GM12891 (cell line): ENCODE measurements around the gene TBX1.

Experiments
- DNase-seq: peaks from one replicate; pipeline ENCODE4 v3.0.0; 2011; ENCODE audit warnings: low spot score; ENCODE audit not compliant: insufficient read length
- FAIRE-seq: peaks from 2 replicates; lab custom pipeline; 2011; peaks lifted over from hg19 to GRCh38; lab: Jason Lieb, UNC
- PAX5 ChIP-seq: IDR thresholded peaks from 2 replicates; pipeline ENCODE4 v1.6.1; 2011; ENCODE audit warnings: low read length, moderate library complexity, mild to moderate bottlenecking; ENCODE audit not compliant: insufficient read depth, severe bottlenecking
- POLR2A ChIP-seq: IDR thresholded peaks from 2 replicates; pipeline ENCODE4 v1.6.1; 2011; ENCODE audit warnings: low read depth, low read length, control low read depth
- POLR2AphosphoS5 ChIP-seq: IDR thresholded peaks from 2 replicates; pipeline ENCODE4 v1.6.1; 2011; ENCODE audit warnings: low read depth, low read length, control low read depth
- POU2F2 ChIP-seq: IDR thresholded peaks from 2 replicates; pipeline ENCODE4 v1.6.1; 2011; ENCODE audit warnings: low read depth, mild to moderate bottlenecking, control low read depth, low read length, moderate library complexity
- SPI1 ChIP-seq: IDR thresholded peaks from 2 replicates; pipeline ENCODE4 v1.6.1; 2011; ENCODE audit warnings: low read depth, low read length, control low read depth
- TAF1 ChIP-seq: IDR thresholded peaks from 2 replicates; pipeline ENCODE4 v1.6.1; 2011; ENCODE audit warnings: low read depth, low read length, control low read depth

TBX1 gene

DNA sequence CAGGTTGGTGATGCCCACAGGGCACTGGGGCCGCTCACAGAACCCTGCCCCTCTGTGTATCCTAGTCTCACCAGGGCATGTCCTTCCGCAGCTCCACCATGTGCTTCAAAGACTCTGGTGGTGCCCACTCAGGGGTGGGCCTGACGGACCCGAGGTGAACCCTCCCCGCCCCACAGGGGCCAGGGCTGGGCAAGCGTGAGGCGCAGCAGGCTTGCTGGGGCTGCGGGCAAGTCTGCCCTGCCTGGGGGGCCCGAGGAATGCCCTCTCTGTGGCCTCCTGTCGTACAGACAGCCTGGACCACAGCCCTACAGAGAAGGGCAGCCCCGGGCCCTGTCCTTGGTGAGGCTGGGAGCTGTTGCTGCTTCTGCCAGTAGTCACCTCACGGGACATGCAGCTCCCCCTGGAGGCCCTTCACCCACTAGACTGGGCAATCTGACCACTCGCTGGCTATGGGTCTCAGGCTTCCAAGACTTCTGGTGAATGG is 40.2 kb downstream of the TBX1 start:
- DNase-seq (no peak), FAIRE-seq (no peak)
- TF ChIP-seq POLR2AphosphoS5 (no peak), POU2F2 (no peak), POLR2A (no peak), SPI1 (no peak), PAX5 (no peak), TAF1 (no peak)

DNA sequence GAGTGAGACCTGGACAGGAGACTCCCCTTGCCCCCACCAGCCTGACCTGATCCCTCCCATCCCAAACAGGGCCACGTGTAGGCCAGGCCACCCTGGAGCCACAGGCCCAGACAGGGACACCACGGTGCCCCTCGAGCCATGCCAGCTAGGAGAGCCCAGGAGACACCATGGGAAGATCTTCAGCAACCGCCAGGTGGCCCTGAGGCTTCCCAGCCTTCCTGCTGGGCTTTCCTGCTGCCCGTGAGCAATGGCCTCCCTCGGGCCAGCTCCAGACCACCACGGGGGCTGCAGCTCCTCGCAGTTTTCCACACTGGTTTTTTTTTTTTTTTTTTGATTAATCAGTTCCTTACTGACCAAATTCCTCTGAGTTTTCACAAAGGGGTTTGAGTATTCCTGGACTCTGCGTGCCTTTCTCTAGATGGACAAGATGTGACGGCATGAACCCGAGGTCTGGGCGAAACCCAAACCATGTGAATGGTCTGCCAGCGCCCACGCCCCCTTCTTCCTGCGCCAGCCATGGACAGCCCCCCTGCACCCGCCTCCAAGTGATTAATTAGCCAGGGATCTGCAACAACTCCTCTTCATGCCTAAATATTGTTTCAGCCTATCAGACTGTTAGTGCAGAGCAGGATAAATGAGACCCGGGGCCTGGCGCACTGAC is 40.9 kb downstream of the TBX1 start:
- DNase-seq (no peak), FAIRE-seq (no peak)
- no peak for TF ChIP-seq POLR2A
- TF ChIP-seq PAX5: no peak
- no peak for TF ChIP-seq TAF1
- TF ChIP-seq POLR2AphosphoS5: no peak
- no peak for TF ChIP-seq SPI1
- TF ChIP-seq POU2F2: no peak

DNA sequence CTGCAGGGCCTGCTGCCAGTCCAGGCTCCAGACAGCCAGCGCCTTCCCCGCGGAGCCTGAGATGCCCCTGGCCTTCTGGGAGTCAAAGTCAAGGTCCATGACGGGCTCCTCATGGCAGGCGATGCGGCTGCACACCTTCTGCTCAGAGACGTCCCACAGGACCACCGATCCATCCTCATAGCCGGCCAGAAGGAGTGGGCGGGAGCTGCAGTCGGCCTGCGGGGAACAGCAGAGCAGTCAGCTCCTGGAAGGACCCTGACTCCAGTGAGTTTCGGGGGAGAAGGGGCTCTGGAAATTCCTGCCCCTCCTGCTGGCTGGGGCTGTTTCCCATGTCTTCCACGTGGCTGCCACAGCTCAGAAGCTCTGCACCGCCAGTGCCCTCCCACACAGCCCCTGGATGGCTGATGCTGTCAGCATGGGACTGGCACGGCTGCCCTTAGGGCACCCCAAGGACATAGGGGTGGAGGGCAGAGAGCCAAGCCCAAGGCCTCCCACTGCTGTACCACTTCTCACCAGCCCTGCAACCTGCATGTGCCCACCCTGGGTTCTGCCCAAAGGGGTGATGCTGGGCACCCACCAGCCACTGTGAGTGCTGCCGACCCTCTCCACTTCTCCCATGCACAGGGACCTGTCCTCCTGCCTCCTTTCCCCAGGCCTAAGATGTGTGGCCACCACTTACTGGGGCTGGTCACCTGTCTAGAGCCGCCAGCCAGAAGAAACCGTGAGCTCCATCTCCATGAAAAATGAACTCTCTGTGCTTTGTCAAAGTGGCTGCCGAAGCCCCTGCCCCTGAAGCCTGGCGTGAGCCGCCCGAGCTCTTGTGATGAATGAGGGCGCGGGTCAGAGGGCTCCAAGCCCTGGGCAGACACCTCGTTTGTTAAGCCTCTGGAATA is 41.7 kb downstream of the TBX1 start:
- no peak for DNase-seq
- FAIRE-seq: no peak

DNA sequence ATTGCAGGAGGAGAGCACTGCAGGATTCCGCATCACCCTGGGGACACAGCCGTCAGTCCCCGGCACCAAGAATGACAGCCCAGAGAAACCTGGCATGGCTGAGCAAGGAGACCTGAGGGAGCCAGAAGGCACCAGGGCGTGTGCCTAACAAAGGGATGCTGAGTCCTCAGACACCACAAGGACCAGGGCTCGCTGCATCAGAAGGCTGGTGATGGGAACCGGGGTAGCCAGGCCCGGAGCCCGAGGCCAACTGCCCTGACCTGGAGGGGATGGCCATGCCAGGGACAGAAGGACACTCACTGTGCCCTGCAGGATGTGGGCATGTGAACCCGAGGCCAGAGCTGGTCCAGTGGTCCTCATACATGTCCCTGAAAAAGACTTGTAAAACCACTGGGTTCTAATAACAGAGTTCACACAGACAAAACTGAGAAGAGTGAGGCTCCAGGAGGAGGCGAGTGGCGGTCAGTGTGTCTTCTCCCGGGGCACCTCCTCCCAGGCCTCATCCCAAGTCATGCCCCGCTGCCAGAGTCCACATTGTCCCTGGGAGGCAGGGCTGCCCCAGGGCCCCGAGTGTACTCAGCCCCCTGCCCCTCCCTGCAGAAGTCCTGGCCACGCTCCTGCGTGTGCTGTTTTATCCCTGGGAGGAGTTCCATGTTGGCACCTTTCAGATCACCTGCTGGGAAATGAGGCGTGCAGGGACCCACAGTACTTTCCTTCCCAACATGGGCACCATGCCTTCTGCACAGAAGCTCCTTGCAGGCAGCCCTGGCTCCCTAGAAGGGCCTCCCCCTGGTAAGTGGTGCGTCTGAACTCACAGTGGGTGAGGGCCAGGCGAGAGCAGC is 42.5 kb downstream of the TBX1 start:
- FAIRE-seq (no peak), DNase-seq (no peak)
- TF ChIP-seq PAX5: no peak
- TF ChIP-seq POU2F2: no peak
- TF ChIP-seq TAF1: no peak
- no peak for TF ChIP-seq POLR2A

More for the DNA sequence above, 41.7 kb downstream of the TBX1 start:
- TF ChIP-seq POLR2AphosphoS5 (no peak), TAF1 (no peak), PAX5 (no peak), POU2F2 (no peak), POLR2A (no peak), SPI1 (no peak)

DNA sequence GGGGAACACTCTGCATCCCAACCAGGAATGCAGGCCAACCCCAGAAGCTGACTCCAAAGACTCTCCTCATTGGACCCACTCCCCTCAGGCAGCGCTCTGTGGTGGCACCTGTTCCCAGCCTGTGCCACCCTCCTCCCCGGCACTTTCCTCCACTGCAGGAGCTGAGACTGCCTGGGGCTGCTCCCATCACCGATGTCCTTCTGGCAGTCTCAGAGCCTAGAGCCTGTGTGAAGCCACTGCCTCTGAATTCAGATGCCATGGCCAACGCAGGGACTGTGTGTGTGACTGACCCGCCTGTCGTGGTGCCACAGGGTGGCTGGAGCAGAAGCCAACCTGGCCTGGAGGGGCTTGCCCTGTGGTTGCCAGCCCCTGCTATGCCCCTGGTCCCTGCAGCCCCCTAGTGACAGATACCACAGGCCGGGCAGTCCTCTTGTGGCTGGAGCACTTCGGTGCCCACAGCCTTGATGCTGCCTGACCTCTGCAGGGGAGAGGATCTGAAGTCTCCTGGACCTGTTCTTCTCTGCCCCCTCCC is 43.2 kb downstream of the TBX1 start:
- TF ChIP-seq SPI1 (no peak), TAF1 (no peak), PAX5 (no peak), POU2F2 (no peak), POLR2AphosphoS5 (no peak), POLR2A (no peak)
- DNase-seq: no peak
- no peak for FAIRE-seq

DNA sequence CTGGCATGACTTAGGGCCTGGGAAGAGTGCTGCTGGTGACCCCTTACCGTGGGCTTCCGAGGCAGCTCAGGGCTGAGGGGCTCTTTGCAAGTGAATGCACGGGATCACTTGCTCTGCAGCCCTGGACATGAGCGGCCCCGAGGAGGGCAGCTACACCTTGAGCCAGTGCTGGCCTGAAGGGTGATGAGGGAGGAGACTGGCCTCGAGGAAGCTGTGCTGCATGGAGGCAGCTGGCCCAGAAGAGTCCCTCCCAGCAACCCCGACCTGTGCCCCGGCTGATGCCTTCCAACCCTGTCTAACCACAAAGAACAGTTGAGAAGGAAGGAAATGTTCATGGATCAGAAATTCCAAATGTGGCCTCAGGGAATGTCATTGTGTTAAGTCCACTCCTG is 45.2 kb downstream of the TBX1 start:
- FAIRE-seq: no peak
- TF ChIP-seq PAX5: no peak
- TF ChIP-seq POLR2AphosphoS5: no peak
- no peak for TF ChIP-seq POU2F2
- TF ChIP-seq TAF1: no peak
- TF ChIP-seq POLR2A: no peak
- no peak for TF ChIP-seq SPI1
- no peak for DNase-seq

DNA sequence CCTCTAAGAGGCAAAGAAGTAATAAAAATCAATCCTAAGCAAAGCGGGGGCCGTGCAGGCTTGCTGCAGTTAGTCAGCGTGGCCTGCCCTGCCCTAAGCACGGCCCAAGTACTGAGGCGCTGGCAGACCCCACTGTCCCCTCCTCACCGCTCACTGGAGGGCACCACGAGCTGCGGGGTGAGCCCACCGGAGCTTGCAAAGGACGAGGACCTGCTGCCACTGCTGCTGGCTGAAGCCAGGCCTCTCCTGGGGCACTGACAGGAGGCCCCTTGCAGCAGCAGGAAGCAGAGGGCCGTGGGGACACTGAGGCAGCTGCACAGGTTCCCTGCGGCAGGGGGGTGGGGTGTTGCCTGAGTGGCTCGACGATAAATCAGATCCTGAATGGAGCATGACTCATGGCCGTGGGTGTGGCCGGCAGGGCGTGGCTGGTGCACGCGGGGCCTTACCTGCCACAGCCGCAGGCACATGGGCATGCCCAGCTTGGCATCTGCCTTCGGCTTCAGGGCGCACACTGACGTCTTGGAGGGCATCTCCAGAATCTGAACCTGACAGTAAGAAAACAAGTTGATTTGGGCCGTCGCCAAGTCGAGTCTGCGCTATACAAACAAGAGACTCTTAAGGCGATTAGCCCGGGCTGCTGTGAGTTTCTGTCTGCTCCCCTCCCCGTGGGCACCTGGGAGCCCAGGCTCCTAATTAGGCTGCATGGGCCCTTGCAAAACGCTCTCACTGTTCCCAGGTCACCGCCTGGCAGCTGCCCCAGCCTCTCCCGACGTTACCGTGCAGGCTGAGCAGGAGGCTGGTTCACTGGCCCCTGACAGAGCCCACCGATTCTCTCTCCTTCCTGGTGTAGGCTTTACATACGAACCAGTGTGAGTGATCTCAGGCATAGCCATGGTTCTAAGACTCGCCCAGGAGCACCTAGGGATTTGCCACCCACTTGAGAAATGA is 45.9 kb downstream of the TBX1 start:
- TF ChIP-seq POLR2AphosphoS5 (no peak), TAF1 (no peak), SPI1 (no peak), PAX5 (no peak), POLR2A (no peak), POU2F2 (no peak)
- FAIRE-seq (no peak), DNase-seq (no peak)

DNA sequence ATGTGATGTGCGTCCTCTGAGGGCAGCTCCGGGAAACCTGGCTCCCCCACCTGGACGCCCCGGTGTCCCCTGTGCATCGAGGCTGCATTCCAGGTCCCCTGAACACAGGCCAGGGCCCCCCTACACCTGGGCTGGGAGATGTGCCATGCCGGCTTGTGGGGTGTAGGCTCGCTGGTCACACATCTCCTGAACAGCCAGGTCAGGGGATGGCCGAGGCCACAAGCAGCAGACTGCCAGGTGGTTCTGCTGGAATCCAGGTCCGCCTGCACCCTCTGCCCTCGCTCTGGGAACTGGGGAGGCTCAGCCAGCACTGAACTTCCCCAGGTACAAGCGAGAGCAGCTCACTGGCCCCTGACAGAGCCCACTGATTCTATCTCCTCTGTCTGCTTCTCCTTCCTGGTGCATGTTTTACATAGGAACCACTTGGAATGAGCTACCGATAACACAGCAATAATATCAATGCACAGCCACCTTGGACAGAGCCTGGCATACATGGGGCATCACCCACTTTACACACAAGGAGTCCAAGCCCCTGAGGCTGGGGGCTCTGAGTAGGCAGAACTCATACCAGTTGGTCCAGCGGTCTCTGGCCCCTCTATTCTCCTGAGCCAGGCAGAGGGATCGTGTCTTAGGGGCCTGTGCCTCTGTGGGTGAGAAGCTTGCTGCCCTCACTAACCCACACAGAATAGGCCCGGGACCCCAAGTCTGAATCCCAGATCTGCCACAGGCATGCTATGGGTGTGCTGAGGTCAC is 46.8 kb downstream of the TBX1 start:
- TF ChIP-seq TAF1: no peak
- TF ChIP-seq POU2F2: no peak
- TF ChIP-seq POLR2A: no peak
- TF ChIP-seq POLR2AphosphoS5: no peak
- no peak for TF ChIP-seq PAX5
- no peak for TF ChIP-seq SPI1
- FAIRE-seq (no peak), DNase-seq (no peak)
